GM12878 (cell line): ENCODE data around the gene XRRA1. TPM values are rescaled to one million over a fixed set of nuclear protein-coding genes. Genes with fewer than 3 reads are reported as not detected.

ENCODE experiments used
- ATAC-seq: fragments of 200-7000 bp; cut with Tn5 transposase; 3 replicates; pipeline ENCODE4 v1.9.1; 2020; ENCODE audit warnings: mild to moderate bottlenecking, moderate library complexity
- BruUV-seq: library from RNA; stranded (reverse); fragments of 400-500 nt; replicated peaks from 2 replicates; lab custom pipeline; 2021; lab: Mats Ljungman, UMichigan
- CTCF ChIA-PET: fragments of 300-600 bp; sonication (Branson Sonifier 250); formaldehyde crosslinking; extraction: SDS; loops from one replicate; lab custom pipeline; 2021; ENCODE audit warnings: inconsistent platforms; lab: Yijun Ruan, JAX
- POLR2A ChIA-PET: fragments of 350-600 bp; formaldehyde crosslinking; extraction: SDS; loops from one replicate; lab custom pipeline; 2021; ENCODE audit warnings: inconsistent platforms; lab: Charles Lee
- RAD21 ChIA-PET: fragments of 300-600 bp; sonication (Branson Sonifier 250); formaldehyde crosslinking; loops from one replicate; lab custom pipeline; 2023; ENCODE audit warnings: antibody characterized with exemption; ENCODE audit not compliant: unreplicated experiment; lab: Charles Lee
- SMC1A ChIA-PET: fragments of 300-600 bp; sonication (Branson Sonifier 250); formaldehyde crosslinking; loops from one replicate; lab custom pipeline; 2023; ENCODE audit not compliant: unreplicated experiment, uncharacterized antibody; lab: Charles Lee
- DNase-seq: peaks from one replicate; pipeline ENCODE4 v3.0.0-alpha.2; 2011; ENCODE audit warnings: low read depth, low spot score
- FAIRE-seq: peaks from 3 replicates; lab custom pipeline; 2011; peaks lifted over from hg19 to GRCh38; lab: Jason Lieb, UNC
- H2AFZ ChIP-seq: 2 replicates; pipeline ENCODE4 v1.6.0; 2011; ENCODE audit warnings: low read depth, low read length, control low read depth; ENCODE audit not compliant: control insufficient read depth
- H3K27ac ChIP-seq: 2 replicates; pipeline ENCODE4 v1.5.1; 2011; ENCODE audit warnings: control low read depth; ENCODE audit not compliant: control insufficient read depth, insufficient read depth
- H3K27me3 ChIP-seq, 2 experiments: replicated peaks in 1 of 2; 2 replicates each; pipeline versions ENCODE4 v1.6.0 to v1.6.1; 2011; ENCODE audit warnings: low read length in 1 of 2; ENCODE audit not compliant: control insufficient read depth in 2 of 2, insufficient read depth in 2 of 2
- H3K36me3 ChIP-seq, 2 experiments: 2 replicates each; pipeline ENCODE4 v1.5.1; 2011; ENCODE audit warnings: low read length in 1 of 2; ENCODE audit not compliant: control insufficient read depth in 2 of 2, insufficient read depth in 2 of 2
- H3K4me1 ChIP-seq: 2 replicates; pipeline ENCODE4 v1.6.1; 2011; ENCODE audit warnings: mild to moderate bottlenecking, low read length, moderate library complexity, mixed read lengths; ENCODE audit not compliant: control insufficient read depth, insufficient read depth
- H3K4me2 ChIP-seq: 2 replicates; pipeline ENCODE4 v1.6.0; 2011; ENCODE audit warnings: control low read depth; ENCODE audit not compliant: control insufficient read depth, insufficient read depth
- H3K4me3 ChIP-seq: fragments of 200-600 bp; sonication (generic); 2 replicates; pipeline ENCODE4 v1.5.1; 2016
- H3K79me2 ChIP-seq: 2 replicates; pipeline ENCODE4 v1.6.0; 2011; ENCODE audit warnings: low read length; ENCODE audit not compliant: control insufficient read depth, insufficient read depth
- H3K9ac ChIP-seq: 2 replicates; pipeline ENCODE4 v1.8.0; 2011; ENCODE audit warnings: low read length, control low read depth, mixed read lengths; ENCODE audit not compliant: control insufficient read depth, insufficient read depth
- H3K9me3 ChIP-seq: replicated peaks from 3 replicates; pipeline ENCODE4 v1.5.1; 2011; ENCODE audit warnings: mild to moderate bottlenecking, low read length; ENCODE audit not compliant: control insufficient read depth, insufficient read depth
- H4K20me1 ChIP-seq: 2 replicates; pipeline ENCODE4 v1.6.0; 2011; ENCODE audit not compliant: control insufficient read depth, insufficient read depth
- ESRRA ChIP-seq: IDR thresholded peaks from 2 replicates; pipeline ENCODE4 v1.6.1; 2012; ENCODE audit warnings: mild to moderate bottlenecking, low read length, improper control_type of control experiment
- IRF4 ChIP-seq: IDR thresholded peaks from 2 replicates; pipeline ENCODE4 v1.6.1; 2011; ENCODE audit warnings: low read depth, low read length
- MYB ChIP-seq: fragments of 150-350 bp; IDR thresholded peaks from 2 replicates; pipeline ENCODE4 v1.6.1; 2014; ENCODE audit warnings: mild to moderate bottlenecking, low read depth, low read length, borderline replicate concordance
- PAX5 ChIP-seq: IDR thresholded peaks from 2 replicates; pipeline ENCODE4 v1.6.1; 2011; ENCODE audit warnings: low read depth, low read length, borderline replicate concordance
- RUNX3 ChIP-seq: IDR thresholded peaks from 2 replicates; pipeline ENCODE4 v1.6.1; 2012; ENCODE audit warnings: low read length, inconsistent platforms
- ZNF622 ChIP-seq: fragments of 450-650 bp; IDR thresholded peaks from 2 replicates; pipeline ENCODE4 v1.6.1; 2017; ENCODE audit warnings: mild to moderate bottlenecking, inconsistent platforms
- ZZZ3 ChIP-seq: IDR thresholded peaks from 2 replicates; pipeline ENCODE4 v1.6.1; 2011; ENCODE audit warnings: low read depth; ENCODE audit not compliant: control insufficient read depth, insufficient read length
- WGBS: methylation state at CpG from one replicate; pipeline ENCODE4 v1.1.6; 2016; ENCODE audit warnings: low lambda C conversion rate; ENCODE audit not compliant: insufficient replicate concordance, insufficient coverage; ENCODE audit errors: missing lambda C conversion rate; 5-methylcytosine and 5-hydroxymethylcytosine counted together
- in situ Hi-C: fragments of 300-500 bp; cut with MboI; formaldehyde crosslinking; loops from 9 replicates; pipeline ENCODE4 v1.14.3; 2018; ENCODE audit warnings: mixed read lengths
- intact Hi-C: fragments of 100-400 bp; cut with micrococcal nuclease; formaldehyde crosslinking; loops from one replicate; pipeline ENCODE4 v1.14.2; 2022; ENCODE audit not compliant: unreplicated experiment
- polyA plus RNA-seq, 11 experiments: library from polyadenylated mRNA; depleted of rRNA in 4 of 11; unstranded in 6 of 11; stranded (reverse) in 5 of 11; fragments of >200 nt; fragmentation: Nextera tagmentation in 4 of 11; fragmentation: Illumina TruSeq in 1 of 11; extraction: Ambion mirVana in 4 of 11; extraction: Trizol in 1 of 11; gene quantifications; 1 replicate in 1 of 11; 2 replicates in 10 of 11; pipeline versions ENCODE4 v1.2.1 to v1.2.3, GENCODE V29; 2011 to 2016; ENCODE audit warnings: inconsistent platforms in 2 of 11, missing spikeins in 2 of 11, low read depth in 1 of 11
- total RNA-seq, 4 experiments: library from RNA; depleted of rRNA in 3 of 4; stranded (reverse); fragments of >200 nt in 3 of 4; fragmentation: Illumina TruSeq in 1 of 4; extraction: Trizol in 1 of 4; gene quantifications; 2 replicates each; pipeline versions ENCODE4 v1.2.1 to v1.2.3, GENCODE V29; 2013 to 2021
- TF ChIP-seq, protein P1 (sequence below): fragments of 450-650 bp; IDR thresholded peaks from 2 replicates; pipeline ENCODE4 v1.6.1; 2016; ENCODE audit warnings: mild to moderate bottlenecking

Gene XRRA1
- total and polyA plus RNA-seq, 10 of the 15 experiments (the other 5 are each of a cell fraction or from before 2014, with no cell fraction given): 2.5 to 8.8 (median 4.6) TPM

GRCh38 chr11:74933765-74934164 is 15.1 kb downstream of the XRRA1 start (continued):
- TF ChIP-seq MYB (no peak), RUNX3 (no peak), ESRRA (no peak)
- TF ChIP-seq, all 136 proteins: peak for 1

GRCh38 chr11:74932797-74933196 is 16.1 kb downstream of the XRRA1 start:
- POLR2A ChIA-PET: no interaction called here
- H3K4me3 ChIP-seq: no peak overlapping the region
- H3K9me3 ChIP-seq: no peaks in the 10 kb centered on the region
- RAD21 ChIA-PET: interaction anchor here (1.4 kb wide), 2 partner anchors 10 to 81 kb away, joined by 3 read pairs; no protein-coding TSS in a partner anchor
- intact Hi-C loops (no loop called here), in situ Hi-C loops (loop anchor here (5.0 kb wide), 2 partner anchors 95 to 315 kb away; no protein-coding TSS in a partner anchor)
- SMC1A ChIA-PET: interaction anchor here (0.6 to 2.2 kb wide), 4 partner anchors 33 to 105 kb away, joined by 3 to 8 read pairs (median 4); no protein-coding TSS in a partner anchor
- H3K9ac ChIP-seq: no peak overlapping the region
- no TSS peak for BruUV-seq
- H3K4me2 ChIP-seq: no peak overlapping the region
- no peaks in the 10 kb centered on the region for H3K79me2 ChIP-seq
- TF ChIP-seq RUNX3: 0 out of 2 replicates have a peak, but pooled peaks have one; percentile 22
- TF ChIP-seq PAX5: no peak
- TF ChIP-seq IRF4: no peak
- TF ChIP-seq ZZZ3: no peak
- no peak for TF ChIP-seq ZNF622
- TF ChIP-seq, protein P1, sequence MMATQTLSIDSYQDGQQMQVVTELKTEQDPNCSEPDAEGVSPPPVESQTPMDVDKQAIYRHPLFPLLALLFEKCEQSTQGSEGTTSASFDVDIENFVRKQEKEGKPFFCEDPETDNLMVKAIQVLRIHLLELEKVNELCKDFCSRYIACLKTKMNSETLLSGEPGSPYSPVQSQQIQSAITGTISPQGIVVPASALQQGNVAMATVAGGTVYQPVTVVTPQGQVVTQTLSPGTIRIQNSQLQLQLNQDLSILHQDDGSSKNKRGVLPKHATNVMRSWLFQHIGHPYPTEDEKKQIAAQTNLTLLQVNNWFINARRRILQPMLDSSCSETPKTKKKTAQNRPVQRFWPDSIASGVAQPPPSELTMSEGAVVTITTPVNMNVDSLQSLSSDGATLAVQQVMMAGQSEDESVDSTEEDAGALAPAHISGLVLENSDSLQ: no peak
- H2AFZ ChIP-seq: no peak overlapping the region
- ATAC-seq (no peak), FAIRE-seq (peak; percentile 18), DNase-seq (no peak)
- H4K20me1 ChIP-seq: no peaks in the 10 kb centered on the region
- no peak overlapping the region for H3K27ac ChIP-seq
- peaks cover 2% of the 10 kb centered on the region in 2 experiments; a peak in 2 of 4 replicates for H3K36me3 ChIP-seq
- H3K27me3 ChIP-seq: no peaks in the 10 kb centered on the region
- peaks cover 6% of the 10 kb centered on the region; the same call in 1 of the 2 replicates for H3K4me1 ChIP-seq
- CTCF ChIA-PET: interaction anchor here (1.0 to 8.4 kb wide), 10 partner anchors 60 to 338 kb away, joined by 3 to 77 read pairs (median 6); no protein-coding TSS in a partner anchor
- 35% methylated on average over 2 of the region's 2 CpGs for WGBS
